GM19023 (cell line): ENCODE results near the gene ABCG1.

Source experiments
- ATAC-seq: cut with Tn5 transposase; IDR thresholded peaks from one replicate; pipeline ENCODE4 v1.9.1; 2021; ENCODE audit warnings: mild to moderate bottlenecking, moderate library complexity; ENCODE audit not compliant: unreplicated experiment

Gene ABCG1

DNA sequence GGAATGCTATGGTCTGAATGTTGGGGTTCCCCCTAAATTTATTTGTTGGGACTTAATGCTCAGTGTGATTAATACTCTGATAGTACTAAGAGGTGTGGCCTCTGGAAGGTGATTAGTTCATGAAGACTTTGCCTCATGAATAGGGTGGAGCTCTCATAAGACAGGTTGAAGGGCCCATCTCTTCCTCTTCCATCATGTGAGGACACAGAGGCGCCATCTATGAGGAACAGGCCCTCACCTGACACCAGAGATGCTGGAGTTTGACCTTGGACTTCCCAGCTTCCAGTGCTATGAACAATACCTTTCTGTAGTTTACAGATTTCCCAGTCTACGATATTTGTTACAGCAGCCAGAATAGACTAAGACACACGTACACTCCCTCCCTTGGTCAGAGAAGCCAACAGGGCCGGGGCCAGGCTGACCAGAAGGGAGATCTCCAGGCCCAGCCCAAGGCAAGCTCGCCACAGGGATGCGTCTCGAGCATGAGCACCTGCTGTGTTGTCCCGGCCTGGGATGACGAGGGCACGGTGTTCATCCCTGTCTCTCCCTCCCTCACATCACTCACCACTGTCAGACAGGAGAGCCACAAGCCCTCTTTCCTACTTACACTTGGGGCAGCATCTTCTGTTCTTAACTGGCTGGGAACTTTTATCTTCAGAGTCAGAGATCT is 4.7 kb upstream of the ABCG1 start:
- no peak for ATAC-seq

DNA sequence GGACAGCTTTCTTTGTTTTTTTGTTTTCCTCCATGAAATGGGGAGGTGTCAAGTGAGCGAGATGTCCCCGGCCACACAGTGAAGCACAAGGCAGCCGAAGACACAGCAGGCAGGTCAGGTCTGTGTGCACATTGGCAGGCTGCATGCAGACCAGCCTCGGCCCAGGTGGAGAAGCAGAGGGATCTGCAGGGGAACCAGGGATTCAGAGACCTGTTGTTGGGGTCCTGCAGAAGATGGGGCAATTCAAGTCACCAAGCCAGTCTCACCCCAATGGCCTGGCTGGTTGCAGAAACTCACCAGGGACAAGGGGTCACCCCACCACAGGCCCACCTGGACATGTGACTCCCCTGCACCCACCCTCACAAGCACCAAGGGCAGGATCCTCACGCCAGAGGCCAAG is 4.0 kb upstream of the ABCG1 start:
- ATAC-seq, result no peak

DNA sequence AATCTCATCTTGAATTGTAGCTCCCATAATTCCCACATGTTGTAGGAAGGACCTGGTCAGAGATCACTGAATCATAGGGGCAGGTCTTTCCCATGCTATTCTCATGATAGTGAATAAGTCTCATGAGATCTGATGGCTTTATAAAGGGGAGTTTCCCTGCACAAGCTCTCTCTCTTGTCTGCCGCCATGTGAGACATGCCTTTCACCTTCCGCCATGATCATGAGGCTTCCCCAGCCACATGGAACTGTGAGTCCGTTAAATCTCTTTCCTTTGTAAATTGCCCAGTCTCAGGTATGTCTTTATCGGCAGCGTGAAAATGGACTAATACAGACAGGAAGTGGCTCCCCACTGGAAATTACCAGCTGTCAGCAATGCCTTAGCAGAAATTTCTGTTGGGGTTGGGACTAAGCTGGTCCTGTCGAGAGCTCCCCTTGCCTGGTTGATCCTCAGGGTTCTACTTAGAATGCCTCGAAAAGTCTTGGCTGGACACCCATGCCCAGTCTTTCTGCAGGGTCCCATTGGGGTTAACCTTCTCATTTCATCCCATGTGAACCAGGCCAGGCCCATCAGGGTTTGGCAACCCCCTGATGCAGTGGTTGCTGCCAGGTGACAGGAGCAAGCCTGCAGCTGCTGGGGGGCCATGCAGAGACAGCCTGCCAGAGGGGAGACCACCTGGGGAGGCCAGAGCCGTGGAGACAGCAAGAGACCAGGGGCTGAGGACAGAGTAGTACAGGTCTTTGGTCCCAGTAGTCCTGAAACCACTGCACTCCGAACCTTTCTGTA is 2.8 kb upstream of the ABCG1 start:
- ATAC-seq, result no peak

DNA sequence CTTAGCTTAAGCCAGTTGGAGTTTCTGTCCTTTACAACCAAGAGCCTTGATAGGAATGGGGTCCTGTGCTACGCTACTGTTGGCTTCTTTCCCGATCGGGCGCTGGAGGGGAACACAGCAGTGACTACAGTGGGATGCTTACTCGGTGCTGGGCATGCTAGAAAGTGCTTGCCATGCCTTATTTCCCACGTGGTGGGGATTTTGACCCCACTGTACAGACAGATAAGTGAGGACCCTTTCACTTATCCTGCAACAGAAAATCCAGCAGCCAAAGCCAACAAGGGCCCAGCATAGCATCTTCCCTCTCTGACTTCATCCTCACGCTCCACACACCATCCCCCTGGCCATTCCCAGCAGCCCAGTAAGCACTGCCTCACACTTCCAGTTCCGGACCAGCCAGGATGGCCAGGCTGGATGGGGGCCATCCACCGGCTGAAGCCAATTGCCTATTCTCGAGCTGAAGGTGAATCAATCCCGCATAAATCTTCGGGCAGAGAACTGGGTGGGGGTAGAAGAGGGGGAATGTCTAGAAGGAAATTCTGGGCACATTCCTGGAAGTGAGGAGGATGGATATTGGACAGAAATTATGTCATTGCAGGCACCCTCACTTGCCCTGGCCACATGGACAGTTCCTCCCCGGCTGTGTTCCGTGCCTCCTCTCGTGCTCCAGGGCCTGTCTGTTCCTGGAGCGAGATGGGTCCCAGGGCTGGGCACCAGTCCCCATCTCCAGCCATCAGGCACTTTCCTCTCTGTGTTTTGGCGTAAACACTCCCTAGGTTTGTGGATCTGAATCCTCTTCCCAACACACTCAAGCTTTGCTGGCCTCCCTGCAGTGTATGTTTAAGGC is 2.0 kb upstream of the ABCG1 start:
- no peak for ATAC-seq

DNA sequence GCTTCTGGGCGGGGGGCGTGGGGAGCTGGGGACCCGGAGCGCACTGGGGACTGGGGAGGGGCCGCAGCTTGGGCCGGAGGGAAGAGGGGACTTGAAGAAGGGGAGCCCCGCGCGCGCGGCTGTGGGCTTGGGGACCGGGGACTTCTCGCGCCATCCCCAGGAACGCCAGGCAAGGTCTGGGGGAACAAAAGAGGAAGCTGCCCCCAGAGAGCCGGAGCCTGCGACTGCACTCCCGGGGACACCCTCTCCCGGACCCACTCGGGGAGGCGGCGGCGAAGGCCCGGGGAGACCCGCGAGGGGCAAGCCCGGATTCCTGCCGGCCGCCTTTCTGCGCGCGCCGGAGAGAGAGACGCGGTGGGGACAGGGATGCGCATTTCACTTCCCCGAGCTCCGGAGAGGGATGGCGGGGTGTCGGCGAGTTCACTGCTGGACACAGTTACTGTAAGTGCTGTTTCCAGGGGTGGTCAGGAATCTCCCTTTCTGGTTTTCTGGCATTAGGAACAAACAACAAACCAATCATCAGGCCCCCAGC is 732 bp downstream of the ABCG1 start:
- no peak for ATAC-seq

DNA sequence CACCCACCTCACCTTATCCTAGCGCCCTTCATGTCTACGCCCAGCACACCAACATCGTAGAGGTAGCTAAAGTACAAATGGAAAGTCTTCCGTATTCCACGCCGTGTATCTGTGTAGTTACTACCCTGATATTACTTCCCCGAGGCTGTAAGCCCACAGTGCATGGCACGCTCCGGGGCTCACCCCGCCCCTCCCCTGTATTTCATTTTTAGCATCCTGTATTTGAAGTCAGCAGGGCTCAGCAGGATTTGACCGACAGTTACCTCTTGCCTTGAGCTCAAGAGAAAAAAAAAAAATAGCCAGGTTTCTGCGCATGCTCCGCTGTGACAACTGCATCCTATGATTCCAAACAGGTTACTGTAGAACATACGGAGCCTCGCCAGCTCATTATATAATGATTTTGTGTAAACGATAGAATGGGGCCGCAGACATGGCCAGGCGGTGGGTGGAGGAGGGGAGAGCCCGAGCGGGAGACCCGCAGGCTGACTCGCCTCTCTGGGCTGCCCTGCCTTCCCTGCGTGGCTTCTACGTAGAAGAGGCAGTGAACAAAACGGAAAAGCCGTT is 1.3 kb downstream of the ABCG1 start:
- no peak for ATAC-seq

DNA sequence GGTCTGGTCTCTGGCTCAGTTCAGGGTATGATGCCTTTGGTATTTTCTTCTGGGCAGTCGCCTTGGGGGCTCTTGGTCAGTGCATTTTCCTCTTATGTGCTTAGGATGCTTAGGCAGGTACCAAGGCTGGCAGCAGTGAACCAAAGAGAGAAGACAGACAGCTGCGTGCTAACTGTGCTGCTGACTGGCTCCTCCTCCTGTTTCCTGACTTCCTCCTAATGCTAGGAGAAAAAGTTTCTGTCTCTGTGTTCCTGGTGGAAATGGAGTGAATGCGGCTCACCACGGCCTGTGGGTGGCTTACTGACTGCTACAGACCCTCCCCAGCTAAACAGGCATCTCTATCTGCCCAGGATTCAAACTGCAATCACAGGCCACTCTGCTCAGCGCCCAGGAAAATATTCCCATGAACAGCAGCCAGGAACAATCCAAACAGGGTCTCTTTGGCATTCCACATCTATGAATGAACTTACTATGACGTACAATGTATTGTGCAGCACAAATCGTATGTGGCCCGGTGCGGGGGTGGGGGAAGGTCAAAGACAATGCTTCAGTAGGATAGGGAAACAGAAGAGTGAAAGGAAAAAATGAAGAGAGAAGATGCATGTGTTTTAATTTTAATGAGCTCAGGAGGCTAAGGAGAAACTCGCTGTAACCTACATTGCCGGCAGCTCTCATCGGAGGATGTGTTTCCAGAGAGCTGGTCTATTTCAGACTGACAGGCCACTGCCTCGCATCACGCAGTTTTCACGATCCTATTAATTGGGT is 2.8 kb downstream of the ABCG1 start:
- ATAC-seq, result no peak

DNA sequence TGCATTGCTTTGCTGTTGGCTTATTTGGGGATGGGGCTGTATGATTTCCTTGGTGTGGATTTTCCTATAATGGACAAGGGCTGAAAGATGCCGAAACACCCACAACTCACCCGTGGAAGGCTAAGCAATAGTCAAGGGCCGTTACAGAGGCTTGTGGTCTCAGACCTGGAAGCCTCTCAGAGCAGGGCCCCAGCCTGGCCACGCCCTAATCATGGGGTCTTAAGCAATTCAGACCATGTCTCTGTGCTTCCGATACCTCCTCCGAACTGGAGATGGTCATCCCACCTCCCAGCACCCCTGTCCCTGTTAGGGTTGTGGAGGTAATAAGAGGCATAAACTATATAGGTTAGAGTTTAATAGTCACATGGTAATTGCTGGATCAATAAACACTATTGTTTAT is 3.4 kb downstream of the ABCG1 start:
- ATAC-seq, result no peak

DNA sequence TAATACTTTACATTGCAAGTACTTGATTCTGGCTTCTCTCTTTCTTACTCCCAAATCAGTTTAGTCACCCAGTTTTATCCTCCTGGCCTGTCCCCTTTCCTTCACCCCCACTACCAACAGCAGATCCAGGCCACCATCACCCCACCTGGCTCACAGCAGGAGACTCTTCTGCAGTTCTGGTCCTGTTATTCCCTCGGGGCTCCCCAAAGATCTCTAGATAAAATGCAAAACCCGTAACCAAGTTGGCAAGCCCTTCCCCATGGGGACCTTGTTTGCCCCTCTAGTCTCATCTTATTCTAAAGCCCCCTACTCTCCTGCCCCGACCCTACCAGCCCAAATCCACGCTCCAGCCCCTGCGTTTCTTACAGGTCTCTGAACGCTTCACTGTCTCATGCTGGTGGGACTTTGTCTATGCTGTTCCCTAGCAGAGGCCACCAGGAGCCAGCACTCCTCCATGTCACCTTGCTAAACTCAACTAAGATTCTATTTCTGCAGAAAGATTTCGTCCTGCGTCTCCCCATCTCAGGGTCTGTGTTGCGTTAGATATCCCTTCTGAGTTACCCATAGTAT is 4.0 kb downstream of the ABCG1 start:
- ATAC-seq, result no peak

DNA sequence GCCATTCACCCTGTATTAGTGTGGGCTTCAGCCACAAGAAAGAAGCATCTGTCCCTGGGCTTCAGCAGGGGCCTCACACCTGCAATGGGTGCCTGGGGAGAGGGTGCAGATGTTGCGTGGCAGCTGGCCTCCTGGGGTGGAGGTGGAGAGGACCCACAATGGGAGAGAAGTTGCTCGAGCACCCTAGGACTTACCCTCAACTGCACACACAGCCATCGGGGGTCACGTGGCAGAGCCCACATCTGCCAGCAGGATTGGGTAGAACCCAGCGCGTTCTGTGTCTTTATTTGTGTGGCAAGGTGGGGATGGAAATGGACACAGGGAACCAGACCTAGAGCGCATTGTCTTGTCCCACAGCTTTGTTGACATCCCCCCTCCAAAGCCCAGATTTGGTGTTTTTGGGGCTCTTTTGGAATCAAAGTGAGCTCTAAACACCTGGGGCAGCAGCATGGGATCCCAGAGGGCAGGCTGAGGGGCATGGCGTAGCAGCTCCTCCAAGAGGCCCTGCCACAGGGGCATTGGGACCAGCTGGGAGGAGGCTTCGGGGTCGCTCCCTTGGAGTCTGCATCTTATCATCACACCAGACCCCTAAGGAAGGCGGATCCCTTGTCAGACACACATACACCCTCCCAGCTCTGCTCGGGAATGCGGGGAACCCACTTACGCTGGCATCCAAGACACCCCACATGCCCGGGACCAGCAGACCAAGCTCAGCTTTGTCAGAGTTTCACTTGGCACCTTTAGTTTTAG is 5.1 kb downstream of the ABCG1 start:
- no peak for ATAC-seq

DNA sequence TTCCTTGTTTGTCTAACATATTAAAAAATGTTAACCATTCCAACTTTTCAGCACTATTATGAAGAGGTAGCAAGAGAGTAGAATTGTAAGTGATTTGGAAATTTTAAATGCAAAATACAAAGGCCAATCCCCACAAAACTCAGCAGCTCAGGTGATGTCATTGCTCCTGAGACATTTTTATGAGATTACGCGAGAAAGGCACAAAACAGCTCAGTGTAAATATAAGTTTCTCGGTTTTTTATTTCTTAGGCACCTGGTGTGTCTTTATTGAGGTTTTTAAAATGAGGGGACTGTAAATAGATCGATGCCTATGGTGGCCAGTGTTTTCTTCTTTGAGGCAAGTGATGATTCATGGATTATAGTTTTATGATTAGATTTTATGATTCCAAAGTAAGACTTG is 6.1 kb downstream of the ABCG1 start:
- no peak for ATAC-seq

DNA sequence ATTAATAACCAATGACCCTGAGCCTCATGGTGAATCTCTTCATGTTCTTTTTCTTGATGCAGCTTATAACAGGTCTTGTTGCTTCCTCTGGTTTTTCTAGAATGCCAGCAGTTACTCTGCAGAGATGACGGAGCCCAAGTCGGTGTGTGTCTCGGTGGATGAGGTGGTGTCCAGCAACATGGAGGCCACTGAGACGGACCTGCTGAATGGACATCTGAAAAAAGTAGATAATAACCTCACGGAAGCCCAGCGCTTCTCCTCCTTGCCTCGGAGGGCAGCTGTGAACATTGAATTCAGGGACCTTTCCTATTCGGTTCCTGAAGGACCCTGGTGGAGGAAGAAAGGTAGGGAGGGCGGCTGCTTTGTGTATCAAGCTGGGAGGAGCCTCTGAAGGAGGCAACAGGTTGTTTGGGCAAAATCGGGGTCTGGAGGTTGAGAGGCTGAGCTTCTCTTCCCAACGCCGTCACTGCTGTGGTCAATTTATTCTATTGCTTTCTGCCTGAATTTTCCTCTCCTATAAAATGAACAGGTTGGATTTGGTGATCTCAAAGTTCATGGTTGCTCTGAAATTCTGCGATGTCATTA is 6.7 kb downstream of the ABCG1 start:
- ATAC-seq, result no peak

DNA sequence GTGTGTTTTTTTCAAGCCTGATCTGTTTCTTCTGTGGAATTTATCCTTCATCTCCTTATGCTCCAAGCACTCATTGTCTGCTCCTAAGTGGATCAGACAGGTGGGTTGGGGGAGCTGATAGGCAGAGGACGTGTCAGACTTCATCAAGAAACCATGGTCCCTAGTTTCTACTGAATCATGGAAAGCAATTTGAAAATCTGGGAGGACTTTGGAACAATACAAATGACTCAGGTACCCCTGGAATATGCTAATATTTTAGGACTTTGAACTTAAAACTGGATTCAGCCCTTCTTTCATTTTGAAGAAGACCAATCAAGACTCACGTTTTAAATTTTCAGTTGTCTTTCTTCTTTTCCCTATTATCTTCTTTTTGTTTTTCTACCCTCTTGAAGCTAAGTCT is 7.7 kb downstream of the ABCG1 start:
- ATAC-seq, result no peak

DNA sequence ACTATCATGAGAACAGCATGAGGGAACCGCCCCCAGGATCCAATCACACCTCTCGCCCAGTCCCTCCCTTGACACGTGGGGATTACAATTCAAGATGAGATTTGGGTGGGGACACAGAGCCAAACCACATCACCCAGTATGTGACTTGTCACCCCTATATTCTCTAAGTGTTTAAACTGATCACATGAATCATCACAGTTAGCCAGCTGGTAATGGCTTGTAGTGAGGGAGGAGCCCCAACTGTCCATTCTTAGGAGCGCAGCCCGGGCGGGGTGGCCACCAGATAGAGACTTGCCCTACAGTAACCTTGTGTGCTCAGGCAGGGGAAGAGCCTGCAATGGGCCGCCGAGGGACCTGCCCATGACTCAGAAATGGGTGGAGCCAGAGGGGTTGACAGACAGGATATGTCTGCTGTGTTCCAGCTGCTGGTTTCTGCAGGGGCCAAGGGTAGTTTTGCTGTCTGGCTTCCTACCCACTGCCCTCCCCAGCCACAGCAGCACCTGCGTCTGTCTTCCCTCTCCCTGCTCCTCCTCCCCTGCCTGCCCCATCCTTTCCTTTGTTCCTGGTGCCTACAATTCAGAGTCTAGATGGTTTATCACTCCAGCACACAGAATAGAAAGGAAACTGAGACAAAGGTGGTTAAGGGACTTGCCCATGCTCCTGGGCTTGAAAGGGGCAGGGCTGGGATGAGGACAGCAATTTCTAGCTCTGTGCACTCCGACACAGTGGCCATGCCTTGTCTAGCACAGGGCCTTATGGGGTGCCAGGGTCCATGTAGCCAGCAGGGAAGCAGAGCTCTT is 9.2 kb downstream of the ABCG1 start:
- ATAC-seq, result peak; percentile 90

DNA sequence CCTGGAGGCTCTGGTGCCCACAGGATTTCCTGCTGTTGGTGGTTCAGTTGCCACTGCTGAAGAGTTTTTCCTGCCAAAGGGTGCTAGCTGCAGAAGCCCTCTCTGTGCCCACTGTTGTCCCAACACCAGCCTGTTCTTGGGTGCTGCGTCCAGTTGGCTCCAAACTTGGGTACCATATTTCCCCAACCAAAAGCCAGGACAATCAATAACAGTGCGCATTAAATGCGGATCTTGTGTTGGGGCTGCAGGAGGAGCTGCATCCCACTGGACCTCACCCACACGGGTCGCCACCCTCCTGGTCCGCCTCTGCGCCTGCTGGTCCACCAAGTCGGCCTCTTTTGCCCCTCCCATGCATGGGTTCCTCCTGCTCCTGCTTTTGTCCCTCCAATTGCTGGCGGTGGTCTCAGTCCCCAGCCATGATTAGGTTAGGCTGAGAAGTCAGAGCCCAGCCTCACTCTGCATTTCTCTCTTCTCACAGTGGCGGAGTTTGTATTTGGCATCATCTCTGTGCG is 9.8 kb downstream of the ABCG1 start:
- ATAC-seq, result no peak

DNA sequence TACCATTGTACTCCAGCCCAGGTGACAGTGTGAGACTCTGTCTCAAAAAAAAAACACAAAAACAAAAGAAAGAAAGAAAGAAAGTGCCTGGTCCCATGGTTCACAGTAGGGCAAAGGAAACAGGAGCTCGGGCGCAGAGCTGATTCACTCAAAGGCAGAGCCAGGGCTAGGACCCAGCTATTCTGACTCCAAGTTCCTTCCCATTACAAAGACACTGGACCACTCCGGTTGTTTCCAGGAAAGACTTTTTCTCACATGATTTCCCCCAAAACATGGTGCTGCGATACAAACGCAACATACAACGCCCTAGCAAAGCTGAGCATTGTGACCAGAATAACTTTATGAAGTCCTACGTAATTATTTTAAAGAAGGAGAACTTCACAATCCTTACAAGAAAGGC is 10.7 kb downstream of the ABCG1 start:
- no peak for ATAC-seq

DNA sequence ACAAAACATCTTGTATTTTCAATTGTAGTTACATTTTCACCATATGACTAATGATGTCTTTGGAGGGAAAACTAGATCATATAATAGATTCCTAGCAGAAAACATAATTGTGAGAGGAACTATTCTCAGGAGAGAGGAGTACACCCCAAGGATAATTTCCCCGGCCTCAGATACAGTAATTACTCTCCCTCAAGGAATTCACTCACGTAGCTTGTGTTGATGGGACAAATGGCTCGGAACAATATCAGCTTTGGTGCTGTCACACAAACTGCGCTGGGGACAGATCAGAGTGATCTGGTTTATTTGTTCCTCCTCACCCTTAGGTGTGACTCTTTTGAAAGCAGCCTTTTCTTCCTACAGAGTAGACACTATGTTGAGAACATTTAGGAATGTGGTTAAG is 11.2 kb downstream of the ABCG1 start:
- no peak for ATAC-seq

DNA sequence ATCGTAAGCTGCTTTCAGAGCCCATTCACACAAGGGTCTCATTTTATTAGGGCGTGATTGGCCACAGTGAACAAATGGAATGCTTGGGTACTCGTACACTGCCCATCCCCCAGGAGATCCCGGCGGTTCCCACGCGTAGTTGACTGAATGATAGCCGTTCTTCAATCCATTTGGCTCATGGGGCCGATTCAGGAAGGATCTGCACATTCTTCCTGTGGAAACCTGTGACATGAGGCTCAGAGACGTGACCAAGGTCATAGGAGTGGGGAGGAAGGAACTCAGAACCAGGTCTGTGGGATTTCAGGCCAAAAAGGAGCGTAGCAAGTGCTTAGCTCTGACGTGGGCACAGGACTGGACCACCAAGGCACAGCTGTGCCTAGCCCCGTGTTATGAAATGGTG is 11.7 kb downstream of the ABCG1 start:
- ATAC-seq, result no peak
